HCT116 (cell line): Measurements from ENCODE around the gene C1orf105. TPM values are rescaled to one million over a fixed set of nuclear protein-coding genes. Genes with fewer than 3 reads are reported as not detected.

Experiments used
- ATAC-seq: fragments of 200-7000 bp; cut with Tn5 transposase; 2 replicates; pipeline ENCODE4 v1.9.1; 2020; ENCODE audit warnings: mild to moderate bottlenecking, moderate library complexity
- BruUV-seq: library from RNA; stranded (reverse); fragments of 400-500 nt; replicated peaks from 2 replicates; lab custom pipeline; 2021; lab: Mats Ljungman, UMichigan
- CTCF ChIA-PET: fragments of 300-600 bp; sonication (Branson Sonifier 250); formaldehyde crosslinking; loops from one replicate; lab custom pipeline; 2021; ENCODE audit warnings: antibody characterized with exemption; lab: Charles Lee
- POLR2A ChIA-PET: fragments of 300-600, 350-600 bp; sonication (Branson Sonifier 250); formaldehyde crosslinking; loops from one replicate; lab custom pipeline; 2021; ENCODE audit warnings: antibody characterized with exemption; lab: Charles Lee
- RAD21 ChIA-PET, 2 experiments: fragments of 300-600 bp; sonication (Branson Sonifier 250); formaldehyde crosslinking; loops; one replicate each; lab custom pipeline; 2023; ENCODE audit warnings: low total read pairs in 2 of 2; ENCODE audit not compliant: uncharacterized antibody in 2 of 2, unreplicated experiment in 2 of 2, low non-redundant PET in 1 of 2; lab: Charles Lee
- DNase-seq: peaks from one replicate; pipeline ENCODE4 v3.0.0-alpha.2; 2010; ENCODE audit warnings: low read depth, low spot score
- H2AFZ ChIP-seq: fragments of 200-600 bp; shearing (Covaris generic), sonication (generic); 2 replicates; pipeline ENCODE4 v1.6.1; 2017; ENCODE audit warnings: low read depth, mixed run types, mixed read lengths, antibody characterized with exemption, low read length; ENCODE audit not compliant: poor library complexity, severe bottlenecking
- H3K27ac ChIP-seq: 2 replicates; pipeline ENCODE4 v1.5.1; 2012; ENCODE audit warnings: low read depth, low read length
- H3K27me3 ChIP-seq: fragments of 200-600 bp; sonication (generic); 2 replicates; pipeline ENCODE4 v1.6.1; 2016; ENCODE audit warnings: mixed run types, low read length, mixed read lengths; ENCODE audit not compliant: insufficient read depth
- H3K36me3 ChIP-seq, 2 experiments: fragments of 200-500 bp in 1 of 2; fragments of 200-600 bp in 1 of 2; sonication (Bioruptor generic) in 1 of 2; sonication (generic) in 1 of 2; 2 replicates each; pipeline versions ENCODE4 v1.5.1 to v1.6.1; 2014 to 2016; ENCODE audit warnings: low read length in 2 of 2, inconsistent platforms in 1 of 2, mixed read lengths in 1 of 2, mixed run types in 1 of 2; ENCODE audit not compliant: insufficient read depth in 2 of 2, control insufficient read depth in 1 of 2
- H3K4me1 ChIP-seq, 2 experiments: fragments of 200-600 bp in 1 of 2; sonication (generic) in 1 of 2; 2 replicates each; pipeline versions ENCODE4 v1.5.1 to v1.6.1; 2012 to 2017; ENCODE audit warnings: low read length in 2 of 2, inconsistent platforms in 1 of 2, mild to moderate bottlenecking in 1 of 2, mixed read lengths in 1 of 2, mixed run types in 1 of 2, moderate library complexity in 1 of 2; ENCODE audit not compliant: insufficient read depth in 2 of 2, control insufficient read depth in 1 of 2
- H3K4me2 ChIP-seq: fragments of 200-600 bp; sonication (generic); 2 replicates; pipeline ENCODE4 v1.6.1; 2017; ENCODE audit warnings: mixed run types, low read length, mixed read lengths
- H3K4me3 ChIP-seq, 2 experiments: fragments of 200-600 bp in 1 of 2; sonication (generic) in 1 of 2; replicated peaks in 1 of 2; 2 replicates each; pipeline ENCODE4 v1.5.1; 2011 to 2016; ENCODE audit warnings: low read length in 2 of 2, control low read depth in 1 of 2, low read depth in 1 of 2, mild to moderate bottlenecking in 1 of 2, mixed read lengths in 1 of 2, mixed run types in 1 of 2
- H3K79me2 ChIP-seq: fragments of 200-600 bp; sonication (generic); 2 replicates; pipeline ENCODE4 v1.6.1; 2017; ENCODE audit warnings: mild to moderate bottlenecking, mixed run types, low read length, moderate library complexity, mixed read lengths; ENCODE audit not compliant: insufficient read depth
- H3K9ac ChIP-seq: fragments of 200-600 bp; sonication (generic); 2 replicates; pipeline ENCODE4 v1.6.1; 2016; ENCODE audit warnings: low read length, mixed read lengths
- H3K9me2 ChIP-seq: fragments of 200-600 bp; sonication (generic), shearing (Covaris generic); 2 replicates; pipeline ENCODE4 v1.6.1; 2017; ENCODE audit warnings: mixed run types, mild to moderate bottlenecking, moderate library complexity; ENCODE audit not compliant: insufficient read depth
- H3K9me3 ChIP-seq, 2 experiments: fragments of 200-500 bp in 1 of 2; fragments of 200-600 bp in 1 of 2; sonication (Bioruptor generic) in 1 of 2; sonication (generic) in 1 of 2; 2 replicates each; pipeline ENCODE4 v1.6.1; 2014 to 2017; ENCODE audit warnings: low read length in 2 of 2, mixed read lengths in 2 of 2, inconsistent platforms in 1 of 2, low read depth in 1 of 2, mild to moderate bottlenecking in 1 of 2, mixed run types in 1 of 2, moderate library complexity in 1 of 2; ENCODE audit not compliant: control insufficient read depth in 1 of 2, insufficient read depth in 1 of 2
- H4K20me1 ChIP-seq: fragments of 200-600 bp; sonication (generic), shearing (Covaris generic); 2 replicates; pipeline ENCODE4 v1.6.1; 2017; ENCODE audit warnings: mixed run types, mild to moderate bottlenecking, moderate library complexity; ENCODE audit not compliant: insufficient read depth
- ATF3 ChIP-seq: IDR thresholded peaks from 2 replicates; pipeline ENCODE4 v1.6.1; 2012
- CBX3 ChIP-seq: IDR thresholded peaks from 2 replicates; pipeline ENCODE4 v1.6.1; 2012; ENCODE audit warnings: low read depth
- CTCF ChIP-seq, 3 experiments: fragments of 200-600 bp in 1 of 3; sonication (generic) in 1 of 3; IDR thresholded peaks in 2 of 3; conservative IDR thresholded peaks in 1 of 3; 2 replicates each; pipeline ENCODE4 v1.5.1; 2012 to 2017; ENCODE audit warnings: low read depth in 2 of 3, low read length in 2 of 3, antibody characterized with exemption in 1 of 3, borderline replicate concordance in 1 of 3, control low read depth in 1 of 3, mild to moderate bottlenecking in 1 of 3, mixed read lengths in 1 of 3, mixed run types in 1 of 3, moderate library complexity in 1 of 3; ENCODE audit not compliant: insufficient read depth in 1 of 3
- ELF1 ChIP-seq: IDR thresholded peaks from 2 replicates; pipeline ENCODE4 v1.6.1; 2012; ENCODE audit warnings: low read depth, borderline replicate concordance
- EZH2 ChIP-seq: fragments of 200-600 bp; sonication (generic); IDR thresholded peaks from 2 replicates; pipeline ENCODE4 v1.6.1; 2017; ENCODE audit warnings: antibody characterized with exemption, mixed run types
- FOSL1 ChIP-seq: IDR thresholded peaks from 2 replicates; pipeline ENCODE4 v1.6.1; 2012; ENCODE audit warnings: low read depth
- JUND ChIP-seq: IDR thresholded peaks from 2 replicates; pipeline ENCODE4 v1.6.1; 2012
- REST ChIP-seq: IDR thresholded peaks from 2 replicates; pipeline ENCODE4 v1.6.1; 2012; ENCODE audit warnings: low read depth
- SP1 ChIP-seq: IDR thresholded peaks from 2 replicates; pipeline ENCODE4 v1.6.1; 2012; ENCODE audit warnings: low read depth
- ZFX ChIP-seq: fragments of 450-650 bp; IDR thresholded peaks from 2 replicates; pipeline ENCODE4 v1.6.1; 2017
- intact Hi-C: fragments of 100-400 bp; cut with micrococcal nuclease; formaldehyde crosslinking; loops from 2 replicates; pipeline ENCODE4 v1.10.0; 2022
- total RNA-seq: library from RNA; stranded (reverse); gene quantifications from one replicate; pipeline ENCODE4 v1.2.1, GENCODE V29; 2021; ENCODE audit not compliant: unreplicated experiment

Gene C1orf105
- total RNA-seq, 1 experiment from 2014 or later = not detected

GRCh38 chr1:172465617-172466016, 45.1 kb downstream of the C1orf105 start (continued):
- no peak for TF ChIP-seq ATF3

- Histone ChIP-seq H3K9me3 (no peaks in the 10 kb centered on the region), H3K4me2 (peak overlapping the region; percentile 62), H3K27ac (no peak overlapping the region), H2AFZ (peak overlapping the region; percentile 60), H3K4me1 (peaks cover 8 to 21% of the 10 kb centered on the region in 2 experiments; a peak in 3 of 4 replicates), H3K9me2 (no peaks in the 10 kb centered on the region), H3K79me2 (no peaks in the 10 kb centered on the region), H3K27me3 (no peaks in the 10 kb centered on the region), H3K36me3 (no peaks in the 10 kb centered on the region), H3K4me3 (no peak overlapping the region), H4K20me1 (no peaks in the 10 kb centered on the region), H3K9ac (no peak overlapping the region)
- TF ChIP-seq JUND (peak; percentile 68), SP1 (no peak), EZH2 (no peak), REST (no peak), ZFX (no peak), ELF1 (no peak), CTCF (IDR thresholded peaks at IDR 0.05 in 2 of 3, conservative IDR thresholded peaks at IDR 0.05 in 1 of 3; ENCODE audit: borderline replicate concordance in 1 of 3, insufficient read depth in 1 of 3, low read depth in 2 of 3, low read length in 2 of 3) (no peak), FOSL1 (peak; percentile 69), CBX3 (peak; percentile 71; the same call in 1 of the 2 replicates)
- ChIA-PET RAD21 (no interaction called here), POLR2A (no interaction called here), CTCF (no interaction called here)
- BruUV-seq = no TSS peak
- ATAC-seq (peak; percentile 92), DNase-seq (peak; percentile 34)
- intact Hi-C loops = no loop called here
These were observed 46.4 kb downstream of the C1orf105 start for GRCh38 chr1:172466795-172467407.
